H1 (cell line): ENCODE data around the gene PTPN7. TPM values are rescaled to one million over a fixed set of nuclear protein-coding genes. Genes with fewer than 3 reads are reported as not detected.

Experiments used
- CTCF ChIA-PET: fragments of 300-600 bp; sonication (Branson Sonifier 250); formaldehyde crosslinking; loops from one replicate; lab custom pipeline; 2021; ENCODE audit not compliant: partially characterized antibody; lab: Charles Lee
- POLR2A ChIA-PET: fragments of 300-600 bp; sonication (Branson Sonifier 250); formaldehyde crosslinking; loops from one replicate; lab custom pipeline; 2021; ENCODE audit warnings: inconsistent platforms; ENCODE audit not compliant: partially characterized antibody; lab: Charles Lee
- DNase-seq, 2 experiments: peaks; one replicate each; pipeline versions ENCODE4 v3.0.0 to v3.0.0-alpha.2; 2010 to 2022; ENCODE audit warnings: low spot score in 2 of 2, low read depth in 1 of 2, mixed read lengths in 1 of 2
- FAIRE-seq: peaks from 2 replicates; lab custom pipeline; 2011; peaks lifted over from hg19 to GRCh38; lab: Jason Lieb, UNC
- H2AFZ ChIP-seq: 2 replicates; pipeline ENCODE4 v1.8.1; 2012; ENCODE audit warnings: low read length, inconsistent platforms
- H2AK5ac ChIP-seq: 2 replicates; pipeline ENCODE4 v1.6.1; 2013; ENCODE audit warnings: low read depth, low read length
- H2BK120ac ChIP-seq: replicated peaks from 2 replicates; pipeline ENCODE3; 2013; ENCODE audit warnings: low read depth, low read length, inconsistent platforms
- H2BK12ac ChIP-seq: 2 replicates; pipeline ENCODE4 v1.6.1; 2013; ENCODE audit warnings: low read depth, low read length
- H2BK15ac ChIP-seq: 2 replicates; pipeline ENCODE4 v1.6.1; 2013; ENCODE audit warnings: low read length
- H2BK20ac ChIP-seq: 2 replicates; pipeline ENCODE4 v1.6.1; 2013; ENCODE audit warnings: low read length
- H2BK5ac ChIP-seq: 2 replicates; pipeline ENCODE4 v1.6.1; 2013; ENCODE audit warnings: low read depth, low read length
- H3K14ac ChIP-seq: 2 replicates; pipeline ENCODE4 v1.6.1; 2013; ENCODE audit warnings: inconsistent platforms; ENCODE audit not compliant: insufficient read length
- H3K18ac ChIP-seq: 2 replicates; pipeline ENCODE4 v1.6.1; 2013; ENCODE audit warnings: low read length; ENCODE audit errors: extremely low read depth
- H3K23ac ChIP-seq: 2 replicates; pipeline ENCODE4 v1.6.1; 2013; ENCODE audit warnings: inconsistent platforms; ENCODE audit not compliant: insufficient read length
- H3K23me2 ChIP-seq: 2 replicates; pipeline ENCODE4 v1.6.1; 2013; ENCODE audit warnings: low read depth, low read length
- H3K27ac ChIP-seq: 2 replicates; pipeline ENCODE4 v1.6.1; 2011; ENCODE audit warnings: low read depth, low read length, inconsistent platforms
- H3K27me3 ChIP-seq, 4 experiments: replicated peaks in 1 of 4; 1 replicate in 1 of 4; 2 replicates in 3 of 4; pipeline versions ENCODE4 v1.6.1 to v1.8.1; 2011 to 2013; ENCODE audit warnings: low read length in 3 of 4, mild to moderate bottlenecking in 3 of 4, inconsistent platforms in 2 of 4, mixed read lengths in 2 of 4, moderate library complexity in 1 of 4; ENCODE audit not compliant: control insufficient read depth in 3 of 4, insufficient read depth in 3 of 4; ENCODE audit errors: extremely low read depth in 1 of 4
- H3K36me3 ChIP-seq, 4 experiments: 2 replicates each; pipeline versions ENCODE4 v1.6.1 to v1.8.1; 2011 to 2013; ENCODE audit warnings: mild to moderate bottlenecking in 4 of 4, low read length in 3 of 4, moderate library complexity in 2 of 4, control low read depth in 1 of 4, inconsistent platforms in 1 of 4; ENCODE audit not compliant: insufficient read depth in 4 of 4, control insufficient read depth in 2 of 4
- H3K4ac ChIP-seq: replicated peaks from 2 replicates; pipeline ENCODE3; 2013; ENCODE audit warnings: low read length, low read depth, mixed read lengths, inconsistent platforms; ENCODE audit not compliant: insufficient read length
- H3K4me1 ChIP-seq, 4 experiments: replicated peaks in 1 of 4; 1 replicate in 1 of 4; 2 replicates in 3 of 4; pipeline versions ENCODE4 v1.6.1 to v1.8.1; 2011 to 2013; ENCODE audit warnings: low read length in 3 of 4, inconsistent platforms in 2 of 4, mixed read lengths in 1 of 4; ENCODE audit not compliant: insufficient read depth in 4 of 4, control insufficient read depth in 3 of 4
- H3K4me2 ChIP-seq, 2 experiments: 2 replicates each; pipeline versions ENCODE4 v1.6.1 to v1.8.1; 2011 to 2013; ENCODE audit warnings: low read depth in 2 of 2, low read length in 2 of 2, control low read depth in 1 of 2, inconsistent platforms in 1 of 2, mild to moderate bottlenecking in 1 of 2; ENCODE audit not compliant: insufficient read depth in 1 of 2
- H3K4me3 ChIP-seq, 4 experiments: fragments of 200-600, 300-600 bp in 1 of 4; sonication (generic), shearing (Covaris generic), sonication (Bioruptor Twin) in 1 of 4; 2 replicates each; pipeline versions ENCODE4 v1.5.1 to v1.8.1; 2011 to 2016; ENCODE audit warnings: low read length in 4 of 4, low read depth in 3 of 4, control low read depth in 2 of 4, inconsistent platforms in 2 of 4, mild to moderate bottlenecking in 2 of 4, mixed read lengths in 1 of 4, moderate library complexity in 1 of 4; ENCODE audit not compliant: insufficient read depth in 2 of 4; ENCODE audit errors: extremely low read depth in 1 of 4
- H3K56ac ChIP-seq: replicated peaks from 2 replicates; pipeline ENCODE3; 2013; ENCODE audit warnings: low read depth, mild to moderate bottlenecking, mixed read lengths, low read length, inconsistent platforms; ENCODE audit not compliant: insufficient read length
- H3K79me1 ChIP-seq: 2 replicates; pipeline ENCODE4 v1.6.1; 2013; ENCODE audit warnings: low read depth, low read length, control low read depth
- H3K79me2 ChIP-seq, 2 experiments: 2 replicates each; pipeline versions ENCODE4 v1.6.1 to v1.8.1; 2012 to 2013; ENCODE audit warnings: low read length in 2 of 2, mild to moderate bottlenecking in 2 of 2, inconsistent platforms in 1 of 2; ENCODE audit not compliant: insufficient read depth in 2 of 2, control insufficient read depth in 1 of 2
- H3K9ac ChIP-seq, 4 experiments: replicated peaks in 1 of 4; 1 replicate in 1 of 4; 2 replicates in 3 of 4; pipeline versions ENCODE4 v1.6.1 to v1.8.1; 2011 to 2013; ENCODE audit warnings: low read depth in 3 of 4, low read length in 3 of 4, control low read depth in 2 of 4, mild to moderate bottlenecking in 2 of 4, moderate library complexity in 2 of 4, inconsistent platforms in 1 of 4; ENCODE audit errors: extremely low read depth in 1 of 4
- H3K9me3 ChIP-seq, 2 experiments: 2 replicates each; pipeline versions ENCODE4 v1.6.1 to v1.8.1; 2012 to 2013; ENCODE audit warnings: mild to moderate bottlenecking in 2 of 2, moderate library complexity in 2 of 2, control low read depth in 1 of 2, inconsistent platforms in 1 of 2, low read depth in 1 of 2, low read length in 1 of 2, mixed read lengths in 1 of 2; ENCODE audit not compliant: insufficient read depth in 2 of 2
- H4K20me1 ChIP-seq, 2 experiments: replicated peaks in 1 of 2; 2 replicates each; pipeline versions ENCODE3 to v1.8.1; 2011 to 2013; ENCODE audit warnings: inconsistent platforms in 2 of 2, low read length in 2 of 2, mild to moderate bottlenecking in 1 of 2; ENCODE audit not compliant: insufficient read depth in 2 of 2, control insufficient read depth in 1 of 2
- H4K5ac ChIP-seq: 2 replicates; pipeline ENCODE4 v1.6.1; 2013; ENCODE audit warnings: low read length, low read depth, mixed read lengths, inconsistent platforms; ENCODE audit not compliant: insufficient read length
- H4K8ac ChIP-seq: 2 replicates; pipeline ENCODE4 v1.8.0; 2013; ENCODE audit warnings: mild to moderate bottlenecking, moderate library complexity, low read length, inconsistent platforms; ENCODE audit not compliant: insufficient read depth; ENCODE audit errors: extremely low read depth
- H4K91ac ChIP-seq: replicated peaks from 2 replicates; pipeline ENCODE3; 2013; ENCODE audit warnings: low read length, mixed read lengths, inconsistent platforms; ENCODE audit not compliant: insufficient read length
- BACH1 ChIP-seq: IDR thresholded peaks from 2 replicates; pipeline ENCODE4 v1.6.1; 2012; ENCODE audit warnings: low read length, improper control_type of control experiment
- BRCA1 ChIP-seq: IDR thresholded peaks from 2 replicates; pipeline ENCODE4 v1.6.1; 2012; ENCODE audit warnings: low read depth, low read length, improper control_type of control experiment
- CBX5 ChIP-seq: fragments of 300-800, 300-1000 bp; sonication (generic); IDR thresholded peaks from 2 replicates; pipeline ENCODE4 v1.7.1; 2016; ENCODE audit warnings: antibody characterized with exemption, low read length, low read depth
- CBX8 ChIP-seq: fragments of 300-800, 300-1000 bp; sonication (generic); IDR thresholded peaks from 2 replicates; pipeline ENCODE4 v1.7.1; 2016; ENCODE audit warnings: low read depth, low read length, borderline replicate concordance
- CHD2 ChIP-seq: IDR thresholded peaks from 2 replicates; pipeline ENCODE4 v1.6.1; 2012; ENCODE audit warnings: low read length, improper control_type of control experiment
- GABPA ChIP-seq: IDR thresholded peaks from 2 replicates; pipeline ENCODE4 v1.6.1; 2011; ENCODE audit warnings: mild to moderate bottlenecking, low read length, moderate library complexity, borderline replicate concordance; ENCODE audit not compliant: insufficient read depth
- HDAC6 ChIP-seq: IDR thresholded peaks from one replicate; pipeline ENCODE4 v1.7.1; 2012; ENCODE audit warnings: low read depth, mild to moderate bottlenecking, inconsistent platforms, low read length, moderate library complexity
- KDM1A ChIP-seq: fragments of 200-600, 300-600 bp; sonication (generic); IDR thresholded peaks from 2 replicates; pipeline ENCODE4 v1.7.1; 2016; ENCODE audit warnings: mild to moderate bottlenecking, low read length, borderline replicate concordance
- MAFK ChIP-seq: IDR thresholded peaks from 2 replicates; pipeline ENCODE4 v1.6.1; 2012; ENCODE audit warnings: low read depth, mild to moderate bottlenecking, improper control_type of control experiment, low read length
- SIN3A ChIP-seq, 2 experiments: IDR thresholded peaks in 1 of 2; conservative IDR thresholded peaks in 1 of 2; 2 replicates each; pipeline ENCODE4 v1.6.1; 2011 to 2012; ENCODE audit warnings: low read length in 2 of 2, improper control_type of control experiment in 1 of 2, low read depth in 1 of 2, mild to moderate bottlenecking in 1 of 2
- SIRT6 ChIP-seq: IDR thresholded peaks from one replicate; pipeline ENCODE4 v1.7.1; 2012; ENCODE audit warnings: low read length, inconsistent platforms
- SIX5 ChIP-seq: IDR thresholded peaks from 2 replicates; pipeline ENCODE4 v1.6.1; 2011; ENCODE audit warnings: mild to moderate bottlenecking, low read depth, low read length
- TBP ChIP-seq: IDR thresholded peaks from 2 replicates; pipeline ENCODE4 v1.6.1; 2011; ENCODE audit warnings: low read depth, low read length, improper control_type of control experiment
- WGBS, 2 experiments: shearing (Covaris generic) in 1 of 2; methylation state at CpG; one replicate each; pipeline versions ENCODE4 v1.1.6 to v1.1.7; 2013 to 2015; ENCODE audit warnings: low lambda C conversion rate in 2 of 2, mixed read lengths in 2 of 2, inconsistent platforms in 1 of 2, low coverage in 1 of 2, missing lambda C conversion rate in 1 of 2; ENCODE audit not compliant: insufficient replicate concordance in 2 of 2, insufficient coverage in 1 of 2, insufficient read length in 1 of 2; ENCODE audit errors: extremely low coverage in 1 of 2, missing lambda C conversion rate in 1 of 2; 5-methylcytosine and 5-hydroxymethylcytosine counted together
- polyA plus RNA-seq, 7 experiments: library from polyadenylated mRNA; depleted of rRNA in 3 of 7; stranded (reverse) in 5 of 7; unstranded in 2 of 7; fragments of >200 nt in 5 of 7; fragments of 200-250 nt in 2 of 7; gene quantifications; 1 replicate in 5 of 7; 2 replicates in 1 of 7; 4 replicates in 1 of 7; pipeline versions ENCODE4 v1.2.1 to v1.2.3, GENCODE V29; 2011 to 2013; ENCODE audit warnings: missing spikeins in 2 of 7, mixed read lengths in 2 of 7
- total RNA-seq: library from RNA; stranded (reverse); fragmentation: NEBNext Ultra II Directional; extraction: Animal tissue kit (Norgen Biotek cat#: 25700); gene quantifications from 2 replicates; pipeline ENCODE4 v1.2.1, GENCODE V29; 2021
- TF ChIP-seq, protein P1 (sequence below): IDR thresholded peaks from 2 replicates; pipeline ENCODE4 v1.6.1; 2011; ENCODE audit warnings: low read depth, mild to moderate bottlenecking, low read length; ENCODE audit not compliant: insufficient read depth

Gene PTPN7
- total and polyA plus RNA-seq, 2 of the 8 experiments (the other 6 are each of a cell fraction or from before 2014, with no cell fraction given), result 0.20 TPM; not detected in 1

DNA sequence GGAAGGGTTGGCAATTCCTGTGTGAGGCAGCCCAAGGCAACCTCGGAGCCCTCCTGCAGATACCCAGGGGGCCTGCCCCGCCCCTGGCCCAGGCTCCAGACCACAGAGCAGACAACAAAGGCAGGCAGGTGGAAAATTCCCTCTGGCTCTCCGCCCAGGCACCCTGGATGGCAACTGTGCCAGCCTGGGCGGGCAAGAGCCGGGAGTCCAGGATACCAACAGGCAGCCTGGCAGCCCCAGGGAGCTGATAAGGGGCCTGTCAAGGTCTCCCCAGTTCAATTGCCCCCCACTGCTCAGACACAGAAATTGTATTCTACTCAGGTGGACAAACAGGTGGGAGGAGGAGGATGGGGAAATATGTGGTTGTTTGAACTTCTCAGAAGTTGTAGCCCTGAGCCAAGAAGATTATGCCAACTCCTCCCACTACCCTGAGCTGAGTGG, 53.1 kb downstream of the PTPN7 start:
- DNase-seq, result no peak
- Histone ChIP-seq H3K27me3 (no peaks in the 10 kb centered on the region), H4K5ac (no peak overlapping the region), H2BK15ac (peak overlapping the region; percentile 75), H3K23ac (no peak overlapping the region), H3K56ac (no peak overlapping the region), H3K4me2 (no peak overlapping the region), H3K36me3 (no peaks in the 10 kb centered on the region), H2BK20ac (0 out of 2 replicates have a peak overlapping the region, but pooled peaks have one; percentile 29), H3K14ac (no peak overlapping the region), H4K20me1 (no peaks in the 10 kb centered on the region), H4K91ac (no peak overlapping the region), H3K23me2 (no peaks in the 10 kb centered on the region), H3K79me2 (no peaks in the 10 kb centered on the region), H3K4ac (no peak overlapping the region), H3K79me1 (no peaks in the 10 kb centered on the region), H4K8ac (0 out of 2 replicates have a peak overlapping the region, but pooled peaks have one; percentile 17), H3K9me3 (no peaks in the 10 kb centered on the region), H2BK5ac (no peak overlapping the region), H3K4me1 (peaks cover 15 to 22% (median 18%) of the 10 kb centered on the region in 4 experiments), H2BK120ac (no peak overlapping the region), H2AFZ (no peak overlapping the region), H2AK5ac (peak overlapping the region; percentile 91; the same call in 1 of the 2 replicates), H3K27ac (no peak overlapping the region), H3K18ac (no peak overlapping the region), H2BK12ac (peak overlapping the region; percentile 82; the same call in 1 of the 2 replicates), H3K4me3 (no peak overlapping the region), H3K9ac (no peak overlapping the region)
- FAIRE-seq, result no peak
- ChIA-PET CTCF (interaction anchor here (0.6 to 5.3 kb wide), 7 partner anchors 9 to 635 kb away, joined by 3 to 77 read pairs (median 11); partner anchors contain the start of genes ELF3 and GPR37L1), POLR2A (interaction anchor here (1.1 to 4.3 kb wide), 3 partner anchors 8 to 97 kb away, joined by 3 to 33 read pairs (median 21); partner anchors contain the start of gene ELF3)
- 76% methylated on average over 5 of the region's 5 CpGs; no CpG with 5 or more reads in 1 of the 2 experiments for WGBS, 2 experiments
- TF ChIP-seq BRCA1 (no peak), MAFK (no peak), HDAC6 (no peak), GABPA (no peak), CBX5 (no peak), CHD2 (no peak), SIRT6 (no peak), BACH1 (no peak), CBX8 (no peak), SIN3A (conservative IDR thresholded peaks at IDR 0.05 in 1 of 2, IDR thresholded peaks at IDR 0.05 in 1 of 2; ENCODE audit: low read depth in 1 of 2, low read length in 2 of 2) (no peak), SIX5 (no peak), TBP (no peak), KDM1A (no peak)
- TF ChIP-seq, protein P1, sequence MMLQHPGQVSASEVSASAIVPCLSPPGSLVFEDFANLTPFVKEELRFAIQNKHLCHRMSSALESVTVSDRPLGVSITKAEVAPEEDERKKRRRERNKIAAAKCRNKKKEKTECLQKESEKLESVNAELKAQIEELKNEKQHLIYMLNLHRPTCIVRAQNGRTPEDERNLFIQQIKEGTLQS, result no peak
